RWPE2 (cell line): ENCODE measurements around the gene PIK3R2.
A peak's percentile ranks its signal among the peaks of the same experiment; 100 is the strongest.

Experiments
- ATAC-seq: fragments of 200-7000 bp; cut with Tn5 transposase; 3 replicates; pipeline ENCODE4 v1.9.1; 2021; ENCODE audit warnings: low read depth
- DNase-seq: peaks from one replicate; pipeline ENCODE4 v3.0.0-alpha.2; 2020; ENCODE audit warnings: low spot score
- H3K27ac ChIP-seq: fragments of 450-650 bp; 2 replicates; pipeline ENCODE4 v1.5.1; 2017; ENCODE audit warnings: mild to moderate bottlenecking; ENCODE audit not compliant: poor library complexity, severe bottlenecking
- H3K27me3 ChIP-seq: fragments of 250-450 bp; sonication (Bioruptor Pico); 2 replicates; pipeline ENCODE4 v1.5.1; 2021; ENCODE audit warnings: mild to moderate bottlenecking, moderate library complexity; ENCODE audit not compliant: insufficient read depth, poor library complexity, severe bottlenecking
- H3K36me3 ChIP-seq: fragments of 250-450 bp; sonication (Bioruptor Pico); 2 replicates; pipeline ENCODE4 v1.5.1; 2020; ENCODE audit warnings: low read depth, mild to moderate bottlenecking, moderate library complexity
- H3K4me1 ChIP-seq: fragments of 250-450 bp; sonication (Bioruptor Pico); 2 replicates; pipeline ENCODE4 v1.5.1; 2021; ENCODE audit warnings: mild to moderate bottlenecking, moderate library complexity; ENCODE audit not compliant: insufficient read depth, poor library complexity, severe bottlenecking
- H3K4me3 ChIP-seq: fragments of 250-450 bp; sonication (Bioruptor Pico); 2 replicates; pipeline ENCODE4 v1.5.1; 2021; ENCODE audit warnings: mild to moderate bottlenecking, moderate library complexity; ENCODE audit not compliant: severe bottlenecking
- H3K9me3 ChIP-seq: fragments of 250-450 bp; sonication (Bioruptor Pico); 2 replicates; pipeline ENCODE4 v1.5.1; 2021; ENCODE audit warnings: mild to moderate bottlenecking, moderate library complexity; ENCODE audit not compliant: severe bottlenecking
- TF ChIP-seq, protein P1 (sequence below): fragments of 450-650 bp; IDR thresholded peaks from one replicate; pipeline ENCODE4 v1.5.1; 2017; ENCODE audit warnings: mild to moderate bottlenecking, moderate library complexity; ENCODE audit not compliant: poor library complexity, severe bottlenecking

The PIK3R2 gene

DNA sequence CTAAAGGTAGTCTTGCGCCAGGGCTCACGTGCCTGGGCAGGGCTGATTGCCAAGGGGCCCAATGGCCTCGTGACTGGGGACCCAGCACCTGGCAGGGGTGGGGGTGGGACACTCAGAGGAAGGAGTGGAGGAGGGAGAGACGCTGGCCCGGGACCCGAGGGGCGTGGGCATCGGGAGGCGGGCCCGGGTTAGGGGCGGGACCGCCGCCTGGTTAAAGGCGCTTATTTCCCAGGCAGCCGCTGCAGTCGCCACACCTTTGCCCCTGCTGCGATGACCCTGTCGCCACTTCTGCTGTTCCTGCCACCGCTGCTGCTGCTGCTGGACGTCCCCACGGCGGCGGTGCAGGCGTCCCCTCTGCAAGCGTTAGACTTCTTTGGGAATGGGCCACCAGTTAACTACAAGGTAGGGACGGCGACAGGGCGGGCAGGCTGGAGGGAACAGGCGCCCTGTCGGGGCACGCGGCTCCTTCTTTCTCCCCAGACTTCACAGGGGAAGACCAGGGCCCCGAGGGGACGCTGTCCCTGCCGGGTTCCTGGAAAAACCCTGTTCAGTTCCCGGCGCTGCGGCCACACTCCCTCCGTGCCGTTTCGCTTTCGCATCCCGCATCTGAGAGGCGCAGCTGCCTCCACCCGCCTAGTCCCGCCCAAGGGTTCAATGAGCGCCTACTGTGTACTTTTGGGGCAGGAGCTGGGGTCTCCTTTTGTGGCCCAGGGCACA is 20.8 kb downstream of the PIK3R2 start, which contains the start of gene IFI30:
TSS of gene IFI30 (plus strand) at position 242 of the 717 bp plus-strand sequence. CDS start at position 271, 29 bp downstream.
- H3K36me3 ChIP-seq, result peaks cover 7% of the 10 kb centered on the region
- ATAC-seq (peak; percentile 79), DNase-seq (no peak)
- H3K27me3 ChIP-seq, result no peaks in the 10 kb centered on the region
- peak within 1 kb of the TSS; percentile 57 for H3K4me3 ChIP-seq
- H3K27ac ChIP-seq, result no peak within 1 kb of the TSS
- no peaks in the 10 kb centered on the region for H3K9me3 ChIP-seq
- TF ChIP-seq, protein P1, sequence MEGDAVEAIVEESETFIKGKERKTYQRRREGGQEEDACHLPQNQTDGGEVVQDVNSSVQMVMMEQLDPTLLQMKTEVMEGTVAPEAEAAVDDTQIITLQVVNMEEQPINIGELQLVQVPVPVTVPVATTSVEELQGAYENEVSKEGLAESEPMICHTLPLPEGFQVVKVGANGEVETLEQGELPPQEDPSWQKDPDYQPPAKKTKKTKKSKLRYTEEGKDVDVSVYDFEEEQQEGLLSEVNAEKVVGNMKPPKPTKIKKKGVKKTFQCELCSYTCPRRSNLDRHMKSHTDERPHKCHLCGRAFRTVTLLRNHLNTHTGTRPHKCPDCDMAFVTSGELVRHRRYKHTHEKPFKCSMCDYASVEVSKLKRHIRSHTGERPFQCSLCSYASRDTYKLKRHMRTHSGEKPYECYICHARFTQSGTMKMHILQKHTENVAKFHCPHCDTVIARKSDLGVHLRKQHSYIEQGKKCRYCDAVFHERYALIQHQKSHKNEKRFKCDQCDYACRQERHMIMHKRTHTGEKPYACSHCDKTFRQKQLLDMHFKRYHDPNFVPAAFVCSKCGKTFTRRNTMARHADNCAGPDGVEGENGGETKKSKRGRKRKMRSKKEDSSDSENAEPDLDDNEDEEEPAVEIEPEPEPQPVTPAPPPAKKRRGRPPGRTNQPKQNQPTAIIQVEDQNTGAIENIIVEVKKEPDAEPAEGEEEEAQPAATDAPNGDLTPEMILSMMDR, result no peak
- H3K4me1 ChIP-seq, result peaks cover 3% of the 10 kb centered on the region

DNA sequence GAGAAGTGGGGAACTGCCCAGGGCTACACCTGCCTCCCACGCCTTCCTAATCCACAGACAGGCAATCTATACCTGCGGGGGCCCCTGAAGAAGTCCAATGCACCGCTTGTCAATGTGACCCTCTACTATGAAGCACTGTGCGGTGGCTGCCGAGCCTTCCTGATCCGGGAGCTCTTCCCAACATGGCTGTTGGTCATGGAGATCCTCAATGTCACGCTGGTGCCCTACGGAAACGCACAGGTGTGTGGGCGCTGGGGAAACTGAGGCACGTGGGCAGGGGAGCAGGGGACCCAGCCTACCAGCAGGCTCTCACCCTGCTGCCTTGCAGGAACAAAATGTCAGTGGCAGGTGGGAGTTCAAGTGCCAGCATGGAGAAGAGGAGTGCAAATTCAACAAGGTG is 22.0 kb downstream of the PIK3R2 start:
- Histone ChIP-seq H3K4me1 (peaks cover 3% of the 10 kb centered on the region), H3K27ac (no peak overlapping the region), H3K4me3 (no peak overlapping the region), H3K36me3 (no peaks in the 10 kb centered on the region; the same call in 1 of the 2 replicates), H3K27me3 (no peaks in the 10 kb centered on the region), H3K9me3 (no peaks in the 10 kb centered on the region)
- ATAC-seq (no peak), DNase-seq (peak; percentile 46)
- TF ChIP-seq, protein P1, result no peak

DNA sequence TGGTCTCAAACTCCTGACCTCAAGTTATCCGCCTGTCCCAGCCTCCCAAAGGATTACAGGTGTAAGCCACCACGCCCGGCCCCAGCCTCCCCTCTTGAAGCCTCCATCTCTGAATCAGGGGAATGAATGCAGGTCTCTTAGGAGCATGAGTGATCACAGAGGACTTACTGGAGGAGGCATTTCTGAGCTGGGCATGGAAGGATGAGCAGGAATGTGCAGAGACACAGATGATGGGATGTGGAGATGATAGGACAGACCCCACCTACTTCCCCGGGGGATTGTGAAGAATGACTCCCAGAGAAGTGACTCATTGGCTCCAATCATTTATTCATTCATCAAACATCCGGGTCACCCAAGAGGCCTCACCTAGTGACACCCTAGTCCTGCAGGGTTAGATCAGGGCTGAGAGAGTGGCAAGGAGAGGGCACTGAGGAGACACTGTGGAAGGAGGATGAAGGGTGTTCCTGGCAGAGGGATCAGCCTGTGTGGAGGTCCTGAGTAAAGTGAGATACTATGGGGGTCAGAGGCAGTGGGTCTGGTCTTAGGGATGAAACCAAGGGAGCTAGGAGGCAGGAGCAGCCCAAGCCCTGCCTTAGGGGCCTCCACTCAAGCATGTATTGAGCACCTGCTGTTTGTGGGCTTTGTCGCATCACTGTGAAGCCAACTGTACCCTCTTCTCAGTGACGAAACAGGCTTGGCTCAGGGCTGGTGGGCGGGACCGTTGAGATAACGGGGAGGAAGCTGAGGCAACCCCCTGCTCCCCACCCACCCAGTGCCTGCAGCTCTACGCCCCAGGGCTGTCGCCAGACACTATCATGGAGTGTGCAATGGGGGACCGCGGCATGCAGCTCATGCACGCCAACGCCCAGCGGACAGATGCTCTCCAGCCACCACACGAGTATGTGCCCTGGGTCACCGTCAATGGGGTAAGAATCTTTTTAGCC is 23.7 kb downstream of the PIK3R2 start:
- TF ChIP-seq, protein P1, result no peak
- H3K4me1 ChIP-seq, result peaks cover 3% of the 10 kb centered on the region
- H3K27ac ChIP-seq, result no peak overlapping the region
- ATAC-seq (no peak), DNase-seq (no peak)
- no peak overlapping the region for H3K4me3 ChIP-seq
- no peaks in the 10 kb centered on the region for H3K36me3 ChIP-seq
- no peaks in the 10 kb centered on the region for H3K9me3 ChIP-seq
- H3K27me3 ChIP-seq, result no peaks in the 10 kb centered on the region

DNA sequence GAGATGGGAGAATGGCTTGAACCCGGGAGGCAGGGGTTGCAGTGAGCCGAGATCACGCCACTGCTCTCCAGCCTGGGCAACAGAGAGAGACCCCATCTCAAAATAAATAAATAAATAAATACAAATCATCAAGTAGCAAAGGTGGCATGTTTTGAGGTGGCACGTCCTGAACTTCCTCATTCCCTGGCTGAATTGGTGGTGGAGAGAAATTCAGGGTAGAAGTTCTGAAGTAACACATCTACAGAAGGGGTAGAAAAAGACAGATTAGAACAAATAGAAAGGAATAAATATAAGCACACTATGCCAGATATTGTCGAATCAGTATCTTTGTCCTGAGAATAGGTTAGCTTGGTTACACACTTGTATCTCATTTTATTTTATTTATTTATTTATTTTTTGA is 27.0 kb downstream of the PIK3R2 start:
- no peak overlapping the region for H3K27ac ChIP-seq
- H3K27me3 ChIP-seq, result no peaks in the 10 kb centered on the region
- H3K4me3 ChIP-seq, result no peak overlapping the region
- ATAC-seq, result no peak
- no peaks in the 10 kb centered on the region for H3K36me3 ChIP-seq
- no peaks in the 10 kb centered on the region for H3K4me1 ChIP-seq
- no peak for DNase-seq
- H3K9me3 ChIP-seq, result no peaks in the 10 kb centered on the region
- TF ChIP-seq, protein P1, result no peak
